ENCODE measurements around the gene SGCB. TPM values are rescaled to one million over a fixed set of nuclear protein-coding genes. Genes with fewer than 3 reads are reported as not detected.

Gene SGCB
- total and polyA plus RNA-seq, 8 donors, result 26.9 to 44.3 (median 38.4) TPM

GRCh38 chr4:52057196-52057595, 19.1 kb upstream of the SGCB start:
- no peak for ATAC-seq
- Histone ChIP-seq H3K4me1 (peaks cover 7 to 15% of the 10 kb centered on the region in 2 donors), H3K36me3 (no peaks in the 10 kb centered on the region), H3K27ac (no peak overlapping the region), H3K9me3 (no peaks in the 10 kb centered on the region), H3K4me3 (no peak overlapping the region), H3K27me3 (peaks cover 5 to 22% of the 10 kb centered on the region in 2 donors)
- intact Hi-C loops (cut with DNase I), result no loop called here
- no peak for DNase-seq
- TF ChIP-seq, protein P1, sequence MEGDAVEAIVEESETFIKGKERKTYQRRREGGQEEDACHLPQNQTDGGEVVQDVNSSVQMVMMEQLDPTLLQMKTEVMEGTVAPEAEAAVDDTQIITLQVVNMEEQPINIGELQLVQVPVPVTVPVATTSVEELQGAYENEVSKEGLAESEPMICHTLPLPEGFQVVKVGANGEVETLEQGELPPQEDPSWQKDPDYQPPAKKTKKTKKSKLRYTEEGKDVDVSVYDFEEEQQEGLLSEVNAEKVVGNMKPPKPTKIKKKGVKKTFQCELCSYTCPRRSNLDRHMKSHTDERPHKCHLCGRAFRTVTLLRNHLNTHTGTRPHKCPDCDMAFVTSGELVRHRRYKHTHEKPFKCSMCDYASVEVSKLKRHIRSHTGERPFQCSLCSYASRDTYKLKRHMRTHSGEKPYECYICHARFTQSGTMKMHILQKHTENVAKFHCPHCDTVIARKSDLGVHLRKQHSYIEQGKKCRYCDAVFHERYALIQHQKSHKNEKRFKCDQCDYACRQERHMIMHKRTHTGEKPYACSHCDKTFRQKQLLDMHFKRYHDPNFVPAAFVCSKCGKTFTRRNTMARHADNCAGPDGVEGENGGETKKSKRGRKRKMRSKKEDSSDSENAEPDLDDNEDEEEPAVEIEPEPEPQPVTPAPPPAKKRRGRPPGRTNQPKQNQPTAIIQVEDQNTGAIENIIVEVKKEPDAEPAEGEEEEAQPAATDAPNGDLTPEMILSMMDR (IDR thresholded peaks at IDR 0.05), result no peak

GRCh38 chr4:52054254-52054653, 16.2 kb upstream of the SGCB start:
- H3K4me1 ChIP-seq, result peaks cover 7 to 23% of the 10 kb centered on the region in 2 donors
- no peaks in the 10 kb centered on the region for H3K36me3 ChIP-seq
- no peak overlapping the region for H3K4me3 ChIP-seq
- H3K27me3 ChIP-seq, result peaks cover 11 to 51% of the 10 kb centered on the region in 2 donors
- no peak overlapping the region for H3K27ac ChIP-seq
- TF ChIP-seq, protein P1 (IDR thresholded peaks at IDR 0.05), result no peak
- intact Hi-C loops (cut with DNase I), result no loop called here
- ATAC-seq (no peak), DNase-seq (no peak)
- no peaks in the 10 kb centered on the region for H3K9me3 ChIP-seq

- Histone ChIP-seq H3K36me3 (no peaks in the 10 kb centered on the region), H3K9me3 (no peaks in the 10 kb centered on the region), H3K4me3 (peak overlapping the region; percentile 39 to 53), H3K4me1 (peaks cover 0 to 16% of the 10 kb centered on the region in 2 donors), H3K27ac (no peak overlapping the region), H3K27me3 (peaks cover 16 to 68% of the 10 kb centered on the region in 2 donors)
- TF ChIP-seq, protein P1 (IDR thresholded peaks at IDR 0.05), result no peak
- DNase-seq, result peak in 1 of 4 donors; percentile 12
- peak; percentile 35 for ATAC-seq
- intact Hi-C loops (cut with DNase I), result no loop called here
Observed at GRCh38 chr4:52052475-52052780, 14.3 kb upstream of the SGCB start.

GRCh38 chr4:52051615-52052474, 13.7 kb upstream of the SGCB start:
- intact Hi-C loops (cut with DNase I), result no loop called here
- no peaks in the 10 kb centered on the region for H3K9me3 ChIP-seq
- peak overlapping the region; percentile 39 to 53 for H3K4me3 ChIP-seq
- H3K27me3 ChIP-seq, result peaks cover 16 to 74% of the 10 kb centered on the region in 2 donors
- H3K36me3 ChIP-seq, result no peaks in the 10 kb centered on the region
- DNase-seq, result peak; percentile 48 to 88 (median 74)
- H3K27ac ChIP-seq, result peak overlapping the region; percentile 9 to 43
- peaks cover 0 to 16% of the 10 kb centered on the region in 2 donors for H3K4me1 ChIP-seq
- peak; percentile 96 for ATAC-seq
- TF ChIP-seq, protein P1 (IDR thresholded peaks at IDR 0.05), result no peak

GRCh38 chr4:52051213-52051614, 13.1 kb upstream of the SGCB start, which contains the start of gene SPATA18:
Gene SPATA18 (plus strand): TSS chr4:52051304. CDS start chr4:52051705, 401 bp downstream.
- TF ChIP-seq, protein P1 (IDR thresholded peaks at IDR 0.05), result no peak
- no peaks in the 10 kb centered on the region for H3K36me3 ChIP-seq
- H3K27me3 ChIP-seq, result peaks cover 16 to 76% of the 10 kb centered on the region in 2 donors
- no peaks in the 10 kb centered on the region for H3K9me3 ChIP-seq
- peak within 1 kb of the TSS; percentile 9 to 43 for H3K27ac ChIP-seq
- DNase-seq (peak in 3 of 4 donors; percentile 7 to 73 (median 36)), ATAC-seq (peak; percentile 86)
- H3K4me3 ChIP-seq, result peak within 1 kb of the TSS; percentile 39 to 53
- peaks cover 0 to 16% of the 10 kb centered on the region in 2 donors for H3K4me1 ChIP-seq
- intact Hi-C loops (cut with DNase I), result no loop called here
